NCI-H446 (cell line): ENCODE measurements around the gene STK32C.
A peak's percentile ranks its signal among the peaks of the same experiment; 100 is the strongest.
"Not testable (repeated sequence)": the region's sequence is repeated elsewhere in the genome, so short reads cannot be mapped to it uniquely, and the experiment has no call there.

ENCODE experiments used
- DNase-seq, 2 experiments: peaks; one replicate each; lab custom pipeline; 2025; lab: John Stamatoyannopoulos, UW

STK32C gene

GRCh38 chr10:132267916-132268315 lies 39.8 kb downstream of the STK32C start:
- DNase-seq: not testable (repeated sequence)

DNA sequence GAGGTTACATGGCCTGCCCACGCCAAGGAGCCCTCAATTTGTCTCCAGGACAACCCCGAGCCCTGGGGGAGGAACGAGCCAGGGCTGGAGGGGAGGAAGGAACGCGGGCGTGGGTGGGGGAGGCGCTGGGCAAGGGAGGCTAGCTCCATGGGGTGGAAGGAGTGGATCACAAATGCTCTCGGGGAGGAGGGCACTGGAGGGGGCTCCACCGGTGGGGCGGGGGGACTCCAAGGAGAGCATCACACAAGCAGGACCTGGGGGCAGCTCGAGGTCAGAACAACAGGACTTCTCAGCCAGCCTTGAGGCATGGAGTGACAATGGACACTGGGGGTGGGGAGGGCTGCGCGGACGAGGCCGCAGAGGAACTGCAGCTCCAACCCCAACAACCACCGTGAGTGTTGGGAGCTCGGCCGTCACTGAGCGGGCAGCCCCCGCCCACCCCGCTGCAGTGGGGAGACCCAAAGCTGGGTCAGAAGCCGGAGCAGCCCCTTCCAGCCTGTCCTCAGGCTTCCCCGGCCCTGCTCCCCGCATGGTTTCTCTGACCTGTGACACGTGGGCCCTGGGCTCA lies 41.1 kb downstream of the STK32C start:
- no peak for DNase-seq

DNA sequence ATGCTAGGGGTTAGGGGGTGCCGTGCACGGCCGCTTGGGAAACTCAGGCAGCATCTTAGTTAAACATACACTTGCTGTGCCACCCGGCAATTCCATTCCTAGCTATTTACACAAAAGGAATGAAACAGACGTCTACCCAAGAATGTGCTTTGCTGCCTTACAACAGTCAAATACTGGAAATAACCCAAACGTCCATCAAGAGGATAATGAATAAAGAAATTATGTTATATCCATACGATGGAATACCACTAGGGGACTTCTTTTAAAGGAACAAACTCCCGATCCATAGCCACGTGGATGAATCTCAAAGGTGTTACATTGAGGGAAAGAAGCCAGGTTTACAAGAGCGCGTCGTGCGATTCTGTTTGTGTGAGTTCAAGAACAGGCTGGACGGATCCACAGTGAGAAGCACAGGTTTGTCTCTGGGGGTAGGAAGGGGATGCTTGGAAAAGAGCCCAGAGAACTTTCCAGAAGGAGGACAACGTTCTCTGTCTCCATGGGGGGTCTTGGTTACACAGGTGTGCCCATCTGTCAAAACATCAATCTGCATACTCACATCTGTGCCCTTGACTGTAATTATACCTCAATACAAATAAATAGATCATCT lies 41.8 kb downstream of the STK32C start:
- no peak for DNase-seq

GRCh38 chr10:132264966-132265889 lies 42.5 kb downstream of the STK32C start:
- peak in 1 of 2 experiments; percentile 43 for DNase-seq

DNA sequence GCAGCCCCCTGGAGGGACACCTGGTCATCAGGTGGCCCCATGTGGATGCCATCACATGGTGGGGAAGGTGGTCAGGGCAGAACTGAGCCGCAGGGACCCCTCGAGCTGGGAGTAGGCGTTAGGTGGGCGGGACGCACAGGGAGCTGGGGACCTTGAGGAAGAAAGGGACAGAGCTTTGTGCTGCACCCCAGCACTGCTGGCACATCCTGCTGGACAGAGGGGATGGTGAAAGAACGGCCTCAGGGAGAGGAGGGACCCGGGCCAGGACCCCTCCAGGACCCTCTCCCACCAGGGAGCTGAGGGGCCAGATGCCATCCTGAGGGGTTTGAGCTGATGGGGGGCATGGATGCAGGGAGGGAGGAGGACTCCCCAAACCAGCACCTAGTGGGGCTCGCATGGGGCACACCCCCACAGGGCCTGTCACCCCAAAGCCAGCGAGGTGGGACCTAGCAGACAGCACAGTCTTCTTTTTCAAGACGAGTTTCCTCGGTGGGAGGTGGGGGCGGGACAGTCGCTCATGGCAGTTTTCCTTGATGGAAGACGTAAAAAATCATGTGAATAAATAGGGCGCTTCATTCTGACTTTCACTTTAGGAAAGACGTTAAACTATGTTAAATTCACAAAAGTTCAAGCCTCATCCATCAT lies 43.3 kb downstream of the STK32C start:
- DNase-seq: no peak

DNA sequence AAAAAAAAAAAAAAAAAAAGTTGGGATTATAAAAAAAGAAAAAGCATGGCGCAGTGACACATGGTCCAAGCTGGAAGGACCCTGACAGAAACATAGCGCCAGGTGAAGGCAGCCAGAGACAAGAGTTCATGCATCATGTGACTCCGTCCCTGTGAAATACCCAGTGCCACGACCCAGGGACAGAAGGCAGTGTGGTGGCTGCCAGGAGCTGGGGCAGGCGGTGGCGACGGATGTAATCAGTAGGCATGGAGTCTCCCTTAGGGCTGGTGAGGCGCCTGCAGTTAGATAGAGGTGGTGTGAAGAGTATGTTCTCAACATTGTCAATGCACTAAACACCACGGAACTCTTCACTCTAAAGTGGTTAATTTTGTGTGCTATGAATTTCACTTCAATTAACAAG lies 43.9 kb downstream of the STK32C start:
- no peak for DNase-seq

DNA sequence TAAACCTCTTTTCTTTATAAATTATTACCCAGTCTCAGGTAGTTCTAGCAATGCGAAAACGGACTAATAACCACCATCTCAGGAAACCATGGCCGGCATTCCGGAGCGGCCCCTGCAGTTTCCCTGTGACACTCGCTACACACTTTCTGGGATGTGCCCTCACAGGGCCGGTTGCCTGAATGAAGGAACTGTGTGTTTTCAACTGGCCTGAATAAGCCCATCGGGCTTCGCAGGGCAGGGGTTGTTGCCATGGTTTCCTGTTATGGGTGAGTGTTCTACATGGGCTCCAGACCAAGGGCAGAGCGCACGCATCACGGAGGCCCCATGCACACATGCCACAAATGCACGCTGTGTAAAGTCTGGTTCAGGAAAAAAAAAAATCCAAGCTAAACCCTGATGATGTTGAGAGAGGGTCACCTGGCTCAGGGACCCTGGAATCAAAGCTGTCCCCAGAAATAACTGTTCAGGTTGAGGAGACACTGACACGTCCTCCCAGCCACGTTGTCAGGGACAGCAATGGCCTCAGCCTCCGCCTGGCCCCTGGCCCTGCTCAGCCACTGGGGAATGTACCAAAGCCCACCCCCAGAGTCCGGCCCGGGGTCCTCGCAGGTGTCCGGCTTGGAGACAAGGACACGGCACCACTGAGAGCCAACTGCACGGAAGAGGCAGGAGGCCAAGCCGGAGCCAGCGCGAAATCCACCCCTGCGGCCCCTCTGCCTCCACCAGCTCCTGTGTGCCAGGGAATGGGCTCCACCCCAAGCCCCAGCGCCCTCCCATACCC lies 47.9 kb downstream of the STK32C start:
- no peak for DNase-seq

DNA sequence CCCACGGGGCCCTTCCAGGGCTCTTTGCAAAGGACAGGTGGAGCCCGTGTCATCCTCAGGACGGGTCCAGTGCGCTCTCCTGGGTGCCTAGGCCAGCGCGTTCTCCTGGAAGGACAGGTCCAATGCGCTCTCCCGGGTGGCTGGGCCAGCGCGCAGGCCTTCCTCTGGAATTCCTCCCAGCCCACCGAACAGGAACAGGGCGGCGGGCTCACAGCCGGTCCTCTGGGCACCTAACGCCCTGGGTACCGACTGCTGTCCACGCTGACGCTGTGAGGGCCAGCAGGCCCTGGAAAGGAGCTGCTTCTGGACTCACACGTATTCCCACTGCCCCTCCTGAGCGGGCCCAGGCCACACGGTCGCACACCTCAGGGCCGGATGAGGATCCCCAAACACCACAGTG lies 49.3 kb downstream of the STK32C start:
- DNase-seq: no peak

- no peak for DNase-seq
Observed at GRCh38 chr10:132257907-132258306, 49.8 kb downstream of the STK32C start.

GRCh38 chr10:132257271-132257670 lies 50.5 kb downstream of the STK32C start:
- no peak for DNase-seq

GRCh38 chr10:132256866-132257265 lies 50.9 kb downstream of the STK32C start:
- no peak for DNase-seq

DNA sequence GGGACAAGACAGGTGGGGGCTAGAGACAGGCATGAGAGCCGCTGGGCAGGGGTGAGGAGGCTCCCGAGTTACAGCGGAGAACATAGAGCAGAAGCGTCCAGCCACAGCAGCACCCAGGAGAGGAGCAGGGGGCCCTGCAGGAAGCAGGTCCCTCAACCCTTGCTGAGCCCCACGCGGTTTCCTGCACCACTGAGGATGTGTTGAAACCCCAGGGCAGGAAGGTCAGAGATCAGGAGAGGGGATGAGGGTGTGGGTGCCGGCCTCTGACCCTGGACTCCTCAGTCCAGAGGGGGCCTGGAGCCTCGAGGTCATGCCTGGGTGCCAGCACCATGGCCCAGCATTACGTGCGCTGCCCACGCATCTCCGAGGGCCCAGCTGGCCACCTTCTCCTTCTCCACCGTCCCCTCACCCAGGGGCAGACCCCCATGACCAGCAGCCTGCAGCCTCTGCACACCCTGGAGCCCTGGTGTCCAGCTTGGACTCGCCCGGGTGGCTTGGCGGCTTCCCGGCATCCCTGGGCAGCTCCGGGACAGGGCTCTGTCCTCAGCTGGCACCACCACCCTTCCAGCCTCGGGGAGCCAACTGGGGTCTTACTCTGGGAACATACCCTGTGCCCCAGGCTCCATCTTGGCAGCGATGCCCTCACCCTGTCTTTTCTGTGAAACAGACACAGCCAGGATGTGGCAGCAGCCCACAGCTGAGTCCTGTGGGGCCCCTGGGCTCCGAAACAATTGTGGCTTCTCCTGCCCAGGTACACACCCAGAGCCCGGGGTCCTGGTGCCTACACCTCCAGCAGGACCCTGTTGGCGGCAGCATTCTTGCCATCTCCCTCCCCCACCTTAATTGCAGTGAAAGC lies 52.0 kb downstream of the STK32C start:
- DNase-seq: no peak

- DNase-seq: no peak
Observed at GRCh38 chr10:132254841-132255240, 52.9 kb downstream of the STK32C start.

DNA sequence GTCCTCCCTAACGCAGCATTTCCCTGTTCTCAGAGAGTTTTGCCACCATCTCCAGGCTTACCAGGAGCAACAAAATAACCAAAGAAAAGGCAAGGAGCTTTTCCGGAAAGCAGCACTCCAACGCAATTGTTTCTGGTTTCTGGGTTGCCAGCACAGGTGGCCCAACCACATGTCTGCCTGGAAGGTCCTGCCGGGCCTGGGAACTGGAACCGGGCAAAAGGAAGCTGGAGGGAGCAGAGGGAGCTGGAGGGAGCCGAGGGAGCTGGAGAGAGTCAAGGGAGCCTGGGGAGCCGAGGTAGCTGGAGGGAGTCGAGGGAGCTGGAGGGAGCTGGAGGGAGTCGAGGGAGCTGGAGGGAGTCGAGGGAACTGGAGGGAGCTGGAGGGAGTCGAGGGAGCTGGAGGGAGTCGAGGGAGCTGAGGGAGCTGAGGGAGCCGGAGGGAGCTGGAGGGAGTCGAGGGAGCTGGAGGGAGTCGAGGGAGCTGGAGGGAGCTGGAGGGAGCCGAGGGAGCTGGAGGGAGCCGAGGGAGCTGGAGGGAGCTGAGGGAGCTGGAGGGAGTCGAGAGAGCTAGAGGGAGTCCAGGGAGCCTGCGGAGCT lies 54.6 kb downstream of the STK32C start:
- no peak for DNase-seq

DNA sequence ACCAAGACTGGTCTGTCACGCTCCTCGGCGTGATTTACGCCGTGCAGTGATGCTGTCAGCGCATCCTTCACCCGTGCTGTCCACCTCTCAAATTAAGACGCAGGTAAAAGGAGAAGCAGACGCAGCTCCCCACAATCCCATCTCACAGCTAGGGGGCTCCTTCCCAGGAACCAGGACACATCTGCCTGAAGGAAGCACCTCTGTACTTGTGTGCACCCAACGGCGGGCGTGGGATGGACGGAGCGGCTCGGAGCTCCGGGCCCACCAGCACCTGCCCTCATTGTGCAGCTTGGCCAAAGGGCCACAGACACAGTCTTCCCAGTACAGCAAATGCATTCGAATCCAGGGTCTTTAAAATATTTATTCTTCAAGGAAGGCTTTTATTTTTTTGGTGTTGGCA lies 55.3 kb downstream of the STK32C start:
- no peak for DNase-seq

DNA sequence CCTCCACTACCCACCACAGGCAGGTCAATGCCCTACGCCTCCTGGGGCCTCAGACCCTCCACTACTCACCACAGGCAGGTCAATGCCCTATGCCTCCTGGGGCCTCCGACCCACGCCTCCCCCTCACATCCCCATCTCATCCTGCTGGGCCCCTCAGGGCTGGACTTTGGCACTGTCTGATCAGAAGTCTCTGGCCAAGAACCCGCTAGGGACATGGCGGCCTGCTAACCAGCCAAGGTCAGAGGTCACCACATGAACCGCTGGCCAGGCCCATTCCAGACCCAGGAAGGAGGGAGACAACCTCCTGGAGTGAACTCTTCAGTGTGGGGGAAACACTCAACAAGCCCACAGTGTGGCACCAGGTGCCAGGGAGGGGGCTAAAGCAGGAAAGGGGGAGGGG lies 55.8 kb downstream of the STK32C start:
- no peak for DNase-seq

DNA sequence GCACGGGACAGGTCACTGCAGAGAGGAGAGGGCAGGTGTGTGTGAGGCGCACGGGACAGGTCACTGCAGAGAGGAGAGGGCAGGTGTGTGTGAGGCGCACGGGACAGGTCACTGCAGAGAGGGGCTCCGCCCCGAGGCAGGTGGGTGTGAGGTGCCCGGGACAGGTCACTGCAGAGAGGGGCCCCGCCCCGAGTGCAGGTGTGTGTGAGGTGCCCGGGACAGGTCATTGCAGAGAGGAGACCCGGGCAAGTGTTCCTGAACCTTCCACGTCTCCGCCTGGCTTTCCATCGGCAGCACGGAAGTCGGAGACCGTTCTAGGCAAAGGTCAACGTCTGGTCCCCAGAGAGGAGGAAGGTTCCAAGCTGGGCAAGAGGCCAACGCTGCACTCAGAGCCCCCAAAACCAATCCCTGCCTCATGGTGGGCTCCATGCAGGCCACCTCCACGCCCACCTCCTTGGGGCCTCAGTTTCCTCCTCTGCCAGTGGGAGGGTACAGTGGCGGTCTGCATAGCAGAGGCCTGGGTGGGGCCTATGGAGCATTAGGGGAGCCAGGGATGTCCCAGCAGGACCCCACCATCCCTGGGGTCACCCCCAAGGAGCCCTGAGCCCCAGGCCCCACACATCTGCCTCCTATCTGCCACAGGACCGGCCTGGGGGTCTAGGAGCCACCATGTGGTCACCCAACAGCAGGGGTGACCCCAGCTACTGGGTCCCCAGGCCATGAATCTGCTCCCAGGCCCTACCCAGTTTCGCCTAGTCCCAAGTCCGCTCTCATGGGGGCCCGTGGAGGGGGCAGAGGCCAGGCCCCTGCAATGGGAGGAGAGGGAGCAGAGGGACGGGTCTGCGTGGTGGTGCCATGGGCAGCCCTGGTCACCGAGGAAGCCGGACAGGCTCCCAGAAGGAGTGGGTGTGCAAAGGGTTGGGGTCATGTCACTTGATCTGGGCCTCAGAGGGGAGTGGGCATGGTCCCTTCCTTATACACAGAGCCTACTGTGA lies 57.0 kb downstream of the STK32C start:
- no peak for DNase-seq

DNA sequence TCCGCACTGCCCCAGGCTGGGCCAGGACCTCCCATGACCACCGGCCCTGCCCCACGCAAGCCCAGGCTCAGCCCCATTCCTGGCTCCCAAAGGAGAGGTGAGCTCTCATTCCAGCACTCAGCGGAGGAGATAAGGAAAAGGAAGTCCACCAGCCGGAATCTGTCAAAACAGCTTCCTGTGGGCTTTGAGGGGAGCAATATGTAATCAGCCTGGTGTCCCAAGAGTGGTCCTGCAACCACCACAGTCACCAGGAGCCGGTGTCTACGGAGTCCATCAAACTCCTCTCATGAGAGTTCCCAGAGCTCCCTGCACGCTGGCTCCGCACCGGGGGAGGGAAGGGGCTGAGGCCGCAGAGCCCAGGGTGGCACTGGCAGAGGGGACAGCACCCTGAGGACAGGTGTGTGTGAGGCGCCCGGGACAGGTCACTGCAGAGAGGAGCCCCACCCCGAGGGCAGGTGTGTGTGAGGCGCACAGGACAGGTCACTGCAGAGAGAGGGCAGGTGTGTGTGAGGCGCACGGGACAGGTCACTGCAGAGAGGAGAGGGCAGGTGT lies 57.9 kb downstream of the STK32C start:
- DNase-seq: no peak

DNA sequence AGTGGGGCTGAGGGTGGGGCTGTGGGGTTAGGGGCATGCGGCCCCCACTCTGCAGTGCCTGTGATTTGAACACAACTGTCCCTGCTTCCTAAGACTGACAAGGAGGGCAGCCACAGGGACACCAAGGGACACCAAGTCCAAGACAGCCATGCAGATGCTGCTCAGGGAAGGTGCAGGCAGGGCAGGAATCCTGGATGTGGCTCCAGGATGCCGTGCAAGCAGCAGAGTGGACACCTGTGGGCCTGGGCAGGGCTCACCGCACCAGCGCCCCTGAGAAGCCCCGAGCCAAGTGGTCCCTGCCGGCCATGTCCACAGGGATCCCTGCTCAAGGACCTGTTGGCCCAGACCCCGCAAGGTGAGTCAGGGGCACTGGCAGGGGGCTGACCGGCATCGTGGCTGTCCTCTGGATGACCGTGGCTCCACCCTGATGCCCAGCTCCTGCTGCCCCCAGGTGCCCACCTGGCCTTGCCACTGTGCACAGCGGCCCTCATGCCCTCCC lies 58.5 kb downstream of the STK32C start:
- DNase-seq: no peak
